ENCODE data around the gene METTL1.

METTL1 gene

GRCh38 chr12:57756406-57757341 lies 15.2 kb downstream of the METTL1 start:
- peaks cover 20% of the 10 kb centered on the region for H3K4me1 ChIP-seq (ENCODE audit: insufficient read depth, low read length)
- no peaks in the 10 kb centered on the region for H3K9me3 ChIP-seq (ENCODE audit: insufficient read depth, low read depth, low read length)
- no peaks in the 10 kb centered on the region for H3K36me3 ChIP-seq (ENCODE audit: insufficient read depth, low read depth, low read length)
- no peak overlapping the region for H3K9ac ChIP-seq (ENCODE audit: low read depth, low read length)
- peak overlapping the region; percentile 57 for H3K4me3 ChIP-seq (ENCODE audit: low read length)
- no peak overlapping the region for H3K27ac ChIP-seq (ENCODE audit: low read length)
- H3K27me3 ChIP-seq (ENCODE audit: insufficient read depth, low read length), result peaks cover 61% of the 10 kb centered on the region

- Histone ChIP-seq H3K4me1 (ENCODE audit: insufficient read depth, low read length) (peaks cover 24% of the 10 kb centered on the region), H3K9ac (ENCODE audit: low read depth, low read length) (no peak overlapping the region), H3K36me3 (ENCODE audit: insufficient read depth, low read depth, low read length) (peaks cover 3% of the 10 kb centered on the region), H3K27me3 (ENCODE audit: insufficient read depth, low read length) (peaks cover 51% of the 10 kb centered on the region), H3K4me3 (ENCODE audit: low read length) (peak overlapping the region; percentile 57), H3K9me3 (ENCODE audit: insufficient read depth, low read depth, low read length) (no peaks in the 10 kb centered on the region), H3K27ac (ENCODE audit: low read length) (no peak overlapping the region)
Observed at GRCh38 chr12:57755454-57756372, 16.2 kb downstream of the METTL1 start.

GRCh38 chr12:57755194-57755453 lies 16.8 kb downstream of the METTL1 start:
- no peak overlapping the region for H3K4me3 ChIP-seq (ENCODE audit: low read length)
- peaks cover 9% of the 10 kb centered on the region for H3K36me3 ChIP-seq (ENCODE audit: insufficient read depth, low read depth, low read length)
- H3K9ac ChIP-seq (ENCODE audit: low read depth, low read length), result no peak overlapping the region
- H3K27me3 ChIP-seq (ENCODE audit: insufficient read depth, low read length), result peaks cover 50% of the 10 kb centered on the region
- H3K4me1 ChIP-seq (ENCODE audit: insufficient read depth, low read length), result peaks cover 24% of the 10 kb centered on the region
- H3K27ac ChIP-seq (ENCODE audit: low read length), result no peak overlapping the region
- H3K9me3 ChIP-seq (ENCODE audit: insufficient read depth, low read depth, low read length), result no peaks in the 10 kb centered on the region

GRCh38 chr12:57754411-57755193 lies 17.3 kb downstream of the METTL1 start, which contains the start of gene MARCHF9:
TSS of gene MARCHF9 (plus strand) at chr12:57755103. CDS start at chr12:57755529, 426 bp downstream.
- Histone ChIP-seq H3K27me3 (ENCODE audit: insufficient read depth, low read length) (peaks cover 50% of the 10 kb centered on the region), H3K9ac (ENCODE audit: low read depth, low read length) (peak within 1 kb of the TSS; percentile 17; the same call in 1 of the 2 replicates), H3K4me3 (ENCODE audit: low read length) (peak within 1 kb of the TSS; percentile 81), H3K36me3 (ENCODE audit: insufficient read depth, low read depth, low read length) (peaks cover 13% of the 10 kb centered on the region), H3K9me3 (ENCODE audit: insufficient read depth, low read depth, low read length) (no peaks in the 10 kb centered on the region), H3K4me1 (ENCODE audit: insufficient read depth, low read length) (peaks cover 24% of the 10 kb centered on the region), H3K27ac (ENCODE audit: low read length) (no peak within 1 kb of the TSS)

- Histone ChIP-seq H3K27me3 (ENCODE audit: insufficient read depth, low read length) (peaks cover 50% of the 10 kb centered on the region), H3K36me3 (ENCODE audit: insufficient read depth, low read depth, low read length) (peaks cover 21% of the 10 kb centered on the region), H3K4me1 (ENCODE audit: insufficient read depth, low read length) (peaks cover 24% of the 10 kb centered on the region), H3K27ac (ENCODE audit: low read length) (no peak overlapping the region), H3K4me3 (ENCODE audit: low read length) (peak overlapping the region; percentile 81), H3K9me3 (ENCODE audit: insufficient read depth, low read depth, low read length) (no peaks in the 10 kb centered on the region), H3K9ac (ENCODE audit: low read depth, low read length) (no peak overlapping the region; the same call in 1 of the 2 replicates)
Observed at GRCh38 chr12:57753756-57754337, 18.1 kb downstream of the METTL1 start.

- Histone ChIP-seq H3K36me3 (ENCODE audit: insufficient read depth, low read depth, low read length) (peaks cover 33% of the 10 kb centered on the region), H3K4me1 (ENCODE audit: insufficient read depth, low read length) (peaks cover 24% of the 10 kb centered on the region), H3K27me3 (ENCODE audit: insufficient read depth, low read length) (peaks cover 42% of the 10 kb centered on the region), H3K27ac (ENCODE audit: low read length) (no peak overlapping the region), H3K9me3 (ENCODE audit: insufficient read depth, low read depth, low read length) (no peaks in the 10 kb centered on the region), H3K9ac (ENCODE audit: low read depth, low read length) (no peak overlapping the region; the same call in 1 of the 2 replicates), H3K4me3 (ENCODE audit: low read length) (peak overlapping the region; percentile 58)
Observed at GRCh38 chr12:57752668-57753000, 19.3 kb downstream of the METTL1 start.

- H3K4me1 ChIP-seq (ENCODE audit: insufficient read depth, low read length), result peaks cover 24% of the 10 kb centered on the region
- peak within 1 kb of the TSS; percentile 99 for H3K4me3 ChIP-seq (ENCODE audit: low read length)
- H3K9ac ChIP-seq (ENCODE audit: low read depth, low read length), result peak within 1 kb of the TSS; percentile 99
- H3K36me3 ChIP-seq (ENCODE audit: insufficient read depth, low read depth, low read length), result peaks cover 39% of the 10 kb centered on the region
- H3K9me3 ChIP-seq (ENCODE audit: insufficient read depth, low read depth, low read length), result no peaks in the 10 kb centered on the region
- peak within 1 kb of the TSS; percentile 54 for H3K27ac ChIP-seq (ENCODE audit: low read length)
- H3K27me3 ChIP-seq (ENCODE audit: insufficient read depth, low read length), result peaks cover 36% of the 10 kb centered on the region
Observed at GRCh38 chr12:57751788-57752667, 19.9 kb downstream of the METTL1 start, which contains the start of gene CDK4. TSS of gene CDK4 (minus strand) at chr12:57752310. CDS start at chr12:57751717, 593 bp downstream.

- Histone ChIP-seq H3K9ac (ENCODE audit: low read depth, low read length) (peak overlapping the region; percentile 99), H3K27ac (ENCODE audit: low read length) (peak overlapping the region; percentile 54), H3K27me3 (ENCODE audit: insufficient read depth, low read length) (peaks cover 30% of the 10 kb centered on the region), H3K9me3 (ENCODE audit: insufficient read depth, low read depth, low read length) (no peaks in the 10 kb centered on the region), H3K36me3 (ENCODE audit: insufficient read depth, low read depth, low read length) (peaks cover 45% of the 10 kb centered on the region), H3K4me3 (ENCODE audit: low read length) (peak overlapping the region; percentile 99), H3K4me1 (ENCODE audit: insufficient read depth, low read length) (peaks cover 21% of the 10 kb centered on the region)
Observed at GRCh38 chr12:57751432-57751787, 20.5 kb downstream of the METTL1 start.

GRCh38 chr12:57750561-57751431 lies 21.1 kb downstream of the METTL1 start:
- Histone ChIP-seq H3K27me3 (ENCODE audit: insufficient read depth, low read length) (peaks cover 24% of the 10 kb centered on the region), H3K36me3 (ENCODE audit: insufficient read depth, low read depth, low read length) (peaks cover 49% of the 10 kb centered on the region), H3K9me3 (ENCODE audit: insufficient read depth, low read depth, low read length) (no peaks in the 10 kb centered on the region), H3K4me3 (ENCODE audit: low read length) (peak overlapping the region; percentile 99), H3K27ac (ENCODE audit: low read length) (no peak overlapping the region), H3K4me1 (ENCODE audit: insufficient read depth, low read length) (peaks cover 17% of the 10 kb centered on the region), H3K9ac (ENCODE audit: low read depth, low read length) (peak overlapping the region; percentile 99)

- Histone ChIP-seq H3K4me1 (ENCODE audit: insufficient read depth, low read length) (peaks cover 15% of the 10 kb centered on the region), H3K27me3 (ENCODE audit: insufficient read depth, low read length) (peaks cover 13% of the 10 kb centered on the region), H3K9ac (ENCODE audit: low read depth, low read length) (no peak overlapping the region), H3K36me3 (ENCODE audit: insufficient read depth, low read depth, low read length) (peaks cover 49% of the 10 kb centered on the region), H3K27ac (ENCODE audit: low read length) (no peak overlapping the region), H3K9me3 (ENCODE audit: insufficient read depth, low read depth, low read length) (no peaks in the 10 kb centered on the region), H3K4me3 (ENCODE audit: low read length) (no peak overlapping the region)
Observed at GRCh38 chr12:57749061-57749460, 22.8 kb downstream of the METTL1 start.
